Calu3 (cell line): Measurements from ENCODE around the gene EGFL7. TPM values are rescaled to one million over a fixed set of nuclear protein-coding genes. Genes with fewer than 3 reads are reported as not detected.

Experiments
- BruUV-seq: library from RNA; stranded (reverse); fragments of 400-500 nt; replicated peaks from 2 replicates; lab custom pipeline; 2021; lab: Mats Ljungman, UMichigan
- CTCF ChIA-PET: fragments of 300-600 bp; sonication (Branson Sonifier 250); formaldehyde crosslinking; loops from one replicate; lab custom pipeline; 2022; ENCODE audit warnings: antibody characterized with exemption; lab: Charles Lee
- DNase-seq: peaks from one replicate; pipeline ENCODE4 v3.0.0; 2022
- H3K27ac Mint-ChIP-seq: one replicate; pipeline ENCODE4 v1.8.0; 2022; ENCODE audit warnings: mixed read lengths; ENCODE audit not compliant: unreplicated experiment
- H3K27me3 Mint-ChIP-seq: one replicate; pipeline ENCODE4 v1.8.0; 2022; ENCODE audit warnings: mixed read lengths; ENCODE audit not compliant: unreplicated experiment
- H3K36me3 Mint-ChIP-seq: one replicate; pipeline ENCODE4 v1.8.0; 2022; ENCODE audit warnings: mild to moderate bottlenecking, moderate library complexity, mixed read lengths; ENCODE audit not compliant: insufficient read depth, unreplicated experiment
- H3K4me1 Mint-ChIP-seq: one replicate; pipeline ENCODE4 v1.8.0; 2022; ENCODE audit warnings: mild to moderate bottlenecking, low read depth, mixed read lengths; ENCODE audit not compliant: unreplicated experiment
- H3K4me3 Mint-ChIP-seq: one replicate; pipeline ENCODE4 v1.8.0; 2022; ENCODE audit warnings: mild to moderate bottlenecking, low read depth, moderate library complexity, mixed read lengths; ENCODE audit not compliant: unreplicated experiment
- H3K9me3 Mint-ChIP-seq: one replicate; pipeline ENCODE4 v1.8.0; 2022; ENCODE audit warnings: low read depth, mixed read lengths; ENCODE audit not compliant: unreplicated experiment
- CTCF ChIP-seq: fragments of 200-600 bp; IDR thresholded peaks from one replicate; pipeline ENCODE4 v1.8.0; 2022; ENCODE audit warnings: antibody characterized with exemption; ENCODE audit not compliant: unreplicated experiment
- intact Hi-C: fragments of 100-400 bp; cut with micrococcal nuclease; formaldehyde crosslinking; loops from one replicate; pipeline ENCODE4 v1.10.0; 2022; ENCODE audit not compliant: unreplicated experiment
- total RNA-seq: library from RNA; stranded (reverse); gene quantifications from 2 replicates; pipeline ENCODE4 v1.2.3, GENCODE V29; 2022

EGFL7 gene
- total RNA-seq, 1 experiment from 2014 or later: 1.3 TPM

DNA sequence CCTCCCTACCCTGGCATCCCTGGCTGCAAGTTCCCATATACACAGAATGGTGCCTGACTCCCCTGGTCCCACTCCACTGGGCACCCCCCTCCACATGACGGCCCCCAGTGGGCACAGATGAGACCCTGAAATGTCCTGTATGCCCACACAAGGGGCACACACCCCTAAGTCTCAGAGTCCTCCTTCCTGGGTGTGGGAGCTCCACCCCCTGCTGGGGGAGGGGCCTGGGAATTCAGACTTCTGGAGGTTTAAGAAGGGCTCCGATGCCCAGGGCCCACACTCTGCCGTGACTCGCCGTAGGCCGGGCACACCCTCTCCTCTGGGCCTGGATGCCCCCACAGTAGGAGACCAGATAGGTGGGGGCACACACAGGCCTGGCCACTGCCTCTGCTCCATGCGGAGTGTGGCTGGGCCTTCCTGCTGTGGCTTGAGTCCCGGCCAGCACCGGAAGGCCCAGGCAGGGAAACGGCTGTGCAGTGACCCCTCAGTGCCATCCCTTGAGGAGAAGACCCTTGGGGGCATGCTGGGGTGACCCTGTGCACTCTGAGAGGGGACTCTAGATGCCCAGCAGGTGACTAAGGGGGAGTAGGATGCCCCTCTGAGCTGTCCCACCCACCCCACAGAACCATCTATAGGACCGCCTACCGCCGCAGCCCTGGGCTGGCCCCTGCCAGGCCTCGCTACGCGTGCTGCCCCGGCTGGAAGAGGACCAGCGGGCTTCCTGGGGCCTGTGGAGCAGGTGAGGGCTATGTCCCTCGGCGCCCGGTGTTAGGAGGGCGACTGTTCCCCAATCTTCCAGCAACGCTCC is 6.5 kb downstream of the EGFL7 start:
- H3K4me3 Mint-ChIP-seq: no peak overlapping the region
- CTCF ChIA-PET: interaction anchor here (0.7 kb wide), 1 partner anchor 101 kb away, joined by 3 read pairs; no protein-coding TSS in a partner anchor
- H3K9me3 Mint-ChIP-seq: no peaks in the 10 kb centered on the region
- TF ChIP-seq CTCF: no peak
- intact Hi-C loops: no loop called here
- no peak for DNase-seq
- no TSS peak for BruUV-seq
- H3K36me3 Mint-ChIP-seq: peaks cover 16% of the 10 kb centered on the region
- no peaks in the 10 kb centered on the region for H3K4me1 Mint-ChIP-seq
- H3K27ac Mint-ChIP-seq: no peak overlapping the region
- peaks cover 36% of the 10 kb centered on the region for H3K27me3 Mint-ChIP-seq

GRCh38 chr9:136669791-136670464 is 7.2 kb downstream of the EGFL7 start:
- peaks cover 36% of the 10 kb centered on the region for H3K27me3 Mint-ChIP-seq
- DNase-seq: no peak
- H3K27ac Mint-ChIP-seq: no peak overlapping the region
- no peak for TF ChIP-seq CTCF
- peaks cover 18% of the 10 kb centered on the region for H3K36me3 Mint-ChIP-seq
- intact Hi-C loops: no loop called here
- CTCF ChIA-PET: interaction anchor here (0.7 kb wide), 1 partner anchor 101 kb away, joined by 3 read pairs; no protein-coding TSS in a partner anchor
- BruUV-seq: no TSS peak
- H3K4me1 Mint-ChIP-seq: no peaks in the 10 kb centered on the region
- no peaks in the 10 kb centered on the region for H3K9me3 Mint-ChIP-seq
- H3K4me3 Mint-ChIP-seq: no peak overlapping the region

- DNase-seq: no peak
- no peak overlapping the region for H3K27ac Mint-ChIP-seq
- H3K27me3 Mint-ChIP-seq: peaks cover 36% of the 10 kb centered on the region
- no peaks in the 10 kb centered on the region for H3K9me3 Mint-ChIP-seq
- H3K4me3 Mint-ChIP-seq: no peak overlapping the region
- CTCF ChIA-PET: interaction anchor here (1.5 kb wide), 1 partner anchor 23 kb away, joined by 9 read pairs; no protein-coding TSS in a partner anchor
- H3K36me3 Mint-ChIP-seq: peaks cover 18% of the 10 kb centered on the region
- intact Hi-C loops: no loop called here
- H3K4me1 Mint-ChIP-seq: no peaks in the 10 kb centered on the region
- no peak for TF ChIP-seq CTCF
- BruUV-seq: no TSS peak
Observed at GRCh38 chr9:136670576-136671253, 8.0 kb downstream of the EGFL7 start.

DNA sequence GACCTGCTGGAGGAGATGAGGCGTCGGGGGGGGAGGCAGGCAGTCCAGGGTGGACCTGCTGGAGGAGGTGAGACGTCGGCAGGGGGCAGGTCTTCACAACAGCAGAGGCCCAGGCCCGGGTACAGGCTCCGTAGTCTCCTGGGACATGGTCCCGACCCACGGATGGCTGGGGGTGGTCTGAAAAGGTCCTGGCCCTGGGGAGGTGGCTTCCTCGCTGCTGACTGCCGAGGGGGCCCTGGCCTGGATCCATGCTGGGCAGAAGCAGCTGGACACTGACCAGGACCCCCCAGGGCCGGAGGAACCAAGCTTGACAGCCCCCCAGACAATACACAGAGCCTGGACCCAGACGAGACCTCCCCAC is 8.5 kb downstream of the EGFL7 start:
- no TSS peak for BruUV-seq
- H3K4me3 Mint-ChIP-seq: no peak overlapping the region
- peaks cover 36% of the 10 kb centered on the region for H3K27me3 Mint-ChIP-seq
- intact Hi-C loops: no loop called here
- H3K27ac Mint-ChIP-seq: no peak overlapping the region
- H3K4me1 Mint-ChIP-seq: no peaks in the 10 kb centered on the region
- TF ChIP-seq CTCF: no peak
- H3K36me3 Mint-ChIP-seq: peaks cover 18% of the 10 kb centered on the region
- no peaks in the 10 kb centered on the region for H3K9me3 Mint-ChIP-seq
- CTCF ChIA-PET: interaction anchor here (1.5 kb wide), 1 partner anchor 23 kb away, joined by 9 read pairs; no protein-coding TSS in a partner anchor
- no peak for DNase-seq
